Breast epithelium (tissue), 3 donors: ENCODE data around the gene EXOG.

Source experiments
- POLR2A ChIP-seq: fragments of 450-650 bp; IDR thresholded peaks from one replicate; pipeline ENCODE4 v1.6.1; 2016; ENCODE audit warnings: antibody characterized with exemption, mild to moderate bottlenecking, moderate library complexity
- POLR2AphosphoS5 ChIP-seq, 3 donors: sonication (generic); formaldehyde crosslinking; IDR thresholded peaks; one replicate each; pipeline ENCODE4 v1.6.1; 2017; ENCODE audit warnings: antibody characterized with exemption in 3 of 3
- TF ChIP-seq, protein P1 (sequence below), 3 donors: fragments of 450-650 bp; IDR thresholded peaks; one replicate each; pipeline ENCODE4 v1.5.1; 2016 to 2017; ENCODE audit warnings: antibody characterized with exemption in 3 of 3, mild to moderate bottlenecking in 3 of 3, moderate library complexity in 3 of 3

DNA sequence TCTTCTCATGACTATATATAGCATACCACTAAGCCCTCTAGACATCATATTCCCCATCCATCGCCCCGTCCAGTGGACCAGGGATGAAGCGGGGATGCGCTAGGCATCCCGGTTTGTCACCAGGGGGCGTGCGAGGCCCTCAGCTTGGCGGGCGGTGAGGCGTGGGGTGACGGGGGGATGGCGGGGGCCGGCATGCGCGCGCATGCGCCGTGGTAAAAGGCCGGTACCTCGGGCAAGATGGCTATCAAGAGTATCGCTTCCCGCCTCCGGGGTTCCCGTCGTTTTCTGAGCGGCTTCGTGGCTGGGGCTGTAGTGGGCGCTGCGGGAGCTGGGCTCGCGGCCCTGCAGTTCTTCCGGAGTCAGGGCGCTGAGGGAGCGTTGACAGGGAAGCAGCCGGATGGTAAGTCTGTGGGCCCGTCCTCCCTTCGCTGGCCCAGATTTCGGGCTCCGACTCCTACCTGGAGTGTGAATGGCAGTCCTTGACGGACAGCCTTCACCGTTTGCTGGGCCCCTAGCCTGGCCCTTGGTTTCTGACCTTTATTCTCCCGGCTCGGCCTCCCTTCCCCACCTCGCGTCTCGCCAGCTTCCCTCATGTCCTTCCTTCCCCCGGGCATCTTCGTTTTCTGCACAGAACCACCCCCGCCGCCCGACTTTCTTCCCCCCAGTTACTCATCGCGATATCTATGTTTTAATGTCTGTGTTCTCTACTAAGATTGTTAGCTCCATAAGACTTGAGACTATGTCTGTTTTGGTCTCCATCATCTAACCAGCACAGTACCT lies at the start of gene EXOG:
- TF ChIP-seq, protein P1, sequence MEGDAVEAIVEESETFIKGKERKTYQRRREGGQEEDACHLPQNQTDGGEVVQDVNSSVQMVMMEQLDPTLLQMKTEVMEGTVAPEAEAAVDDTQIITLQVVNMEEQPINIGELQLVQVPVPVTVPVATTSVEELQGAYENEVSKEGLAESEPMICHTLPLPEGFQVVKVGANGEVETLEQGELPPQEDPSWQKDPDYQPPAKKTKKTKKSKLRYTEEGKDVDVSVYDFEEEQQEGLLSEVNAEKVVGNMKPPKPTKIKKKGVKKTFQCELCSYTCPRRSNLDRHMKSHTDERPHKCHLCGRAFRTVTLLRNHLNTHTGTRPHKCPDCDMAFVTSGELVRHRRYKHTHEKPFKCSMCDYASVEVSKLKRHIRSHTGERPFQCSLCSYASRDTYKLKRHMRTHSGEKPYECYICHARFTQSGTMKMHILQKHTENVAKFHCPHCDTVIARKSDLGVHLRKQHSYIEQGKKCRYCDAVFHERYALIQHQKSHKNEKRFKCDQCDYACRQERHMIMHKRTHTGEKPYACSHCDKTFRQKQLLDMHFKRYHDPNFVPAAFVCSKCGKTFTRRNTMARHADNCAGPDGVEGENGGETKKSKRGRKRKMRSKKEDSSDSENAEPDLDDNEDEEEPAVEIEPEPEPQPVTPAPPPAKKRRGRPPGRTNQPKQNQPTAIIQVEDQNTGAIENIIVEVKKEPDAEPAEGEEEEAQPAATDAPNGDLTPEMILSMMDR (IDR thresholded peaks at IDR 0.05) = peak; percentile 63 to 69 (median 67)
- TF ChIP-seq POLR2A (no peak), POLR2AphosphoS5 (IDR thresholded peaks at IDR 0.05) (no peak)
